AG09319 (cell line): ENCODE results near the gene ARHGAP23.

Experiments used
- DNase-seq: peaks from one replicate; pipeline ENCODE4 v3.0.0-alpha.2; 2010; ENCODE audit warnings: low read depth; ENCODE audit errors: extremely low read depth
- TF ChIP-seq, protein P1 (sequence below): IDR thresholded peaks from 2 replicates; pipeline ENCODE4 v1.5.1; 2011; ENCODE audit warnings: low read depth, mild to moderate bottlenecking, inconsistent platforms, low read length, moderate library complexity

The ARHGAP23 gene

DNA sequence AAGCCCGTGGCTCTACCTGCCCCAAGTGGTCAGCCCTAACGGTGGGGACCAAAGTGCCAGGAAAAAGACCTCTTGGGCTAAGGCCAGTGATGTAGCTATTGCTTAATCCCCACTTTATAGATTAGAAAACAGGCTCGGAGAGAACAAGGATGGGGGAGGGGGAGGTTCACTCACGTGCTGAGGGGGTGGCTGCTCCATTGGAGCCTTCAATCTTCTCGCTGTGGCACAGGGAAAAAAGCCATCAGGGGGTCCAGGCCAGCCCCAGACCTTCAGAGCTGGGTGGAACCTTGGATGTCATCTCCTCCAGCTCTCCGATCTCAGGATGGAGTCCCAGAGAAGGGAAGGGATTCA, 131.6 kb downstream of the ARHGAP23 start:
- DNase-seq: no peak

GRCh38 chr17:38560503-38561318, 132.4 kb downstream of the ARHGAP23 start:
- no peak for DNase-seq
- TF ChIP-seq, protein P1, sequence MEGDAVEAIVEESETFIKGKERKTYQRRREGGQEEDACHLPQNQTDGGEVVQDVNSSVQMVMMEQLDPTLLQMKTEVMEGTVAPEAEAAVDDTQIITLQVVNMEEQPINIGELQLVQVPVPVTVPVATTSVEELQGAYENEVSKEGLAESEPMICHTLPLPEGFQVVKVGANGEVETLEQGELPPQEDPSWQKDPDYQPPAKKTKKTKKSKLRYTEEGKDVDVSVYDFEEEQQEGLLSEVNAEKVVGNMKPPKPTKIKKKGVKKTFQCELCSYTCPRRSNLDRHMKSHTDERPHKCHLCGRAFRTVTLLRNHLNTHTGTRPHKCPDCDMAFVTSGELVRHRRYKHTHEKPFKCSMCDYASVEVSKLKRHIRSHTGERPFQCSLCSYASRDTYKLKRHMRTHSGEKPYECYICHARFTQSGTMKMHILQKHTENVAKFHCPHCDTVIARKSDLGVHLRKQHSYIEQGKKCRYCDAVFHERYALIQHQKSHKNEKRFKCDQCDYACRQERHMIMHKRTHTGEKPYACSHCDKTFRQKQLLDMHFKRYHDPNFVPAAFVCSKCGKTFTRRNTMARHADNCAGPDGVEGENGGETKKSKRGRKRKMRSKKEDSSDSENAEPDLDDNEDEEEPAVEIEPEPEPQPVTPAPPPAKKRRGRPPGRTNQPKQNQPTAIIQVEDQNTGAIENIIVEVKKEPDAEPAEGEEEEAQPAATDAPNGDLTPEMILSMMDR: no peak

More for the DNA sequence above, 131.6 kb downstream of the ARHGAP23 start:
- TF ChIP-seq, protein P1: no peak

DNA sequence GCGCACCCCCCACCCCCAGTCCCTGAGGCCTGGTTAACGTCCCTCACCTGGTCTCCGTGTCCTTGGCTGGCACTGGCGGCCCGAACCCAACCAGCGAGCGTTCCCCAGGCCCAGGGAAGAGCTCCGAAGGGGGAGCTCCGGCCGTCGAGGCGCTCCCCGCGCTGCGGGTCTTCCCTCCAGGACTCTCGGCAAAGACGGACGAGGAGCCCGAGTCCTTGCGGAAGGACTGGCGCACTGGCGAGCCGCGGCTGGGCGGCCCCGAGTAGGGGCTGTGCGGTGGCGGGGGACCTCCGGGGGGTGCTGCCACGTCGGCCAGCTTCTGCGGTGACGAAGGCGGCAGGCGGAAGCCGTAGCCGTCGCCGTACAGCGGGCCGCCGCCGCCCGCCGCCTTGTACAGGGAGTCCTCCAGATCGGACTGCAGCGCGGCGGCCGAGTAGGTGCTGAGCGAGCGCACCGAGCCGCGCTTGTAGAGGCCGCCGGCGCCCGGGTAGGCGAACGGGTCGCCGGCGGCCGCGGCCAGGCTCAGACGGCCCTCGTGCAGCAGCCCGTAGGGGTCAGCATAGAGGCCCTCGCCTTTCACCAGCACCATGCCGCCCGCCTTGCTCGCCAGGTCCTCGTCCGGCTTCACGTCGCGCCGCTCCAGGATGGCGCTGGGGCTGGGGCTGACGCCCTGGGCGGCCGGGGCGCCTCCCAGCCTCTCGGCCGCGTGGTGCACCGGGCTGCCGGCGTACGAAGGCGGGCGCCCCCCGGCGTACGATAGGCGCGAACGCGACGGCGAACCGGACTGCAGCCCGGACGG, 133.4 kb downstream of the ARHGAP23 start:
- no peak for DNase-seq

More for the DNA sequence above, 133.4 kb downstream of the ARHGAP23 start:
- TF ChIP-seq, protein P1: no peak
